Endodermal cell (in vitro differentiated cells): Measurements from ENCODE around the gene LGALS7. TPM values are rescaled to one million over a fixed set of nuclear protein-coding genes. Genes with fewer than 3 reads are reported as not detected.

ENCODE experiments used
- DNase-seq: peaks from one replicate; pipeline ENCODE4 v3.0.0-alpha.2; 2017
- H3K27ac ChIP-seq: 2 replicates; pipeline ENCODE4 v1.5.1; 2013; ENCODE audit warnings: mild to moderate bottlenecking, low read depth, low read length, moderate library complexity
- H3K27me3 ChIP-seq: 2 replicates; pipeline ENCODE4 v1.6.1; 2013; ENCODE audit warnings: mild to moderate bottlenecking, low read length, moderate library complexity; ENCODE audit not compliant: insufficient read depth, control insufficient read depth, poor library complexity, severe bottlenecking
- H3K36me3 ChIP-seq: 2 replicates; pipeline ENCODE4 v1.7.0; 2013; ENCODE audit warnings: mild to moderate bottlenecking, low read length, moderate library complexity; ENCODE audit not compliant: control insufficient read depth, insufficient read depth
- H3K4me1 ChIP-seq: one replicate; pipeline ENCODE4 v1.7.0; 2013; ENCODE audit warnings: low read length; ENCODE audit not compliant: control insufficient read depth, insufficient read depth
- H3K4me3 ChIP-seq: 2 replicates; pipeline ENCODE4 v1.5.1; 2013; ENCODE audit warnings: mild to moderate bottlenecking, low read length, moderate library complexity
- H3K9ac ChIP-seq: 2 replicates; pipeline ENCODE4 v1.6.1; 2013; ENCODE audit warnings: mild to moderate bottlenecking, low read length, moderate library complexity; ENCODE audit not compliant: poor library complexity, severe bottlenecking; ENCODE audit errors: extremely low read depth
- H3K9me3 ChIP-seq: 2 replicates; pipeline ENCODE4 v1.6.1; 2013; ENCODE audit warnings: mild to moderate bottlenecking, low read length, moderate library complexity; ENCODE audit not compliant: control insufficient read depth
- H3K27ac Mint-ChIP-seq: 2 replicates; pipeline ENCODE4 v1.8.0; 2020; ENCODE audit warnings: mixed read lengths
- H3K27me3 Mint-ChIP-seq: 2 replicates; pipeline ENCODE4 v1.8.0; 2021; ENCODE audit warnings: mild to moderate bottlenecking, mixed read lengths; ENCODE audit not compliant: insufficient read depth
- H3K36me3 Mint-ChIP-seq: 2 replicates; pipeline ENCODE4 v1.8.0; 2020; ENCODE audit warnings: low read depth, mixed read lengths
- H3K4me1 Mint-ChIP-seq: 2 replicates; pipeline ENCODE4 v1.8.0; 2020; ENCODE audit warnings: mixed read lengths
- H3K4me3 Mint-ChIP-seq: 2 replicates; pipeline ENCODE4 v1.8.0; 2020; ENCODE audit warnings: mild to moderate bottlenecking, moderate library complexity, mixed read lengths
- H3K9me3 Mint-ChIP-seq: 2 replicates; pipeline ENCODE4 v1.8.0; 2020; ENCODE audit warnings: mild to moderate bottlenecking, mixed read lengths
- CTCF ChIP-seq: fragments of 200-600 bp; sonication (generic); conservative IDR thresholded peaks from 2 replicates; pipeline ENCODE4 v1.5.0; 2021; ENCODE audit warnings: antibody characterized with exemption, mild to moderate bottlenecking
- WGBS, 2 experiments: methylation state at CpG; one replicate each; pipeline versions ENCODE4 v1.1.5 to v1.1.7; 2013; ENCODE audit warnings: missing lambda C conversion rate in 2 of 2, mixed read lengths in 1 of 2; ENCODE audit not compliant: insufficient coverage in 1 of 2, insufficient read length in 1 of 2; 5-methylcytosine and 5-hydroxymethylcytosine counted together
- total RNA-seq, 2 donors: library from RNA; stranded (reverse); fragmentation: NEBNext Ultra II Directional in 1 of 2; extraction: Animal tissue kit (Norgen Biotek cat#: 25700) in 1 of 2; gene quantifications; 2 replicates in 1 of 2; 3 replicates in 1 of 2; pipeline ENCODE4 v1.2.1, GENCODE V29; 2021

The LGALS7 gene
- total RNA-seq, 2 donors from 2014 or later: 1.8 TPM; not detected in 1

- Histone ChIP-seq H3K4me1 (peaks cover 8% of the 10 kb centered on the region), H3K4me3 (no peak overlapping the region), H3K9ac (no peak overlapping the region), H3K27me3 (no peaks in the 10 kb centered on the region), H3K9me3 (no peaks in the 10 kb centered on the region), H3K27ac (no peak overlapping the region), H3K36me3 (peaks cover 51% of the 10 kb centered on the region)
- Mint-ChIP-seq H3K9me3 (no peaks in the 10 kb centered on the region), H3K4me3 (no peak overlapping the region), H3K27me3 (no peaks in the 10 kb centered on the region), H3K27ac (no peak overlapping the region), H3K4me1 (peaks cover 14% of the 10 kb centered on the region), H3K36me3 (peaks cover 47% of the 10 kb centered on the region)
- 74 to 92% methylated on average over 11 to 16 of the region's 17 CpGs for WGBS, 2 experiments
- TF ChIP-seq CTCF: peak; percentile 97
- peak; percentile 95 for DNase-seq
Observed at GRCh38 chr19:38729653-38730469, 43.5 kb downstream of the LGALS7 start.

GRCh38 chr19:38728752-38729541 is 44.4 kb downstream of the LGALS7 start:
- Mint-ChIP-seq H3K27me3 (no peaks in the 10 kb centered on the region), H3K27ac (no peak overlapping the region), H3K4me3 (no peak overlapping the region), H3K36me3 (peaks cover 55% of the 10 kb centered on the region), H3K4me1 (peaks cover 14% of the 10 kb centered on the region), H3K9me3 (no peaks in the 10 kb centered on the region)
- H3K36me3 ChIP-seq: peaks cover 60% of the 10 kb centered on the region
- no peak for TF ChIP-seq CTCF
- 93 to 97% methylated on average over 24 to 37 of the region's 37 CpGs for WGBS, 2 experiments
- H3K9ac ChIP-seq: no peak overlapping the region
- H3K27me3 ChIP-seq: no peaks in the 10 kb centered on the region
- H3K4me3 ChIP-seq: no peak overlapping the region
- no peaks in the 10 kb centered on the region for H3K9me3 ChIP-seq
- peak overlapping the region; percentile 24 for H3K27ac ChIP-seq
- no peak for DNase-seq
- peaks cover 4% of the 10 kb centered on the region for H3K4me1 ChIP-seq

GRCh38 chr19:38727868-38728660 is 45.3 kb downstream of the LGALS7 start:
- peaks cover 62% of the 10 kb centered on the region for H3K36me3 Mint-ChIP-seq
- H3K27ac Mint-ChIP-seq: no peak overlapping the region
- H3K4me3 Mint-ChIP-seq: no peak overlapping the region
- H3K4me1 ChIP-seq: peaks cover 8% of the 10 kb centered on the region
- 90 to 92% methylated on average over 12 to 32 of the region's 33 CpGs for WGBS, 2 experiments
- peaks cover 21% of the 10 kb centered on the region for H3K4me1 Mint-ChIP-seq
- peak overlapping the region; percentile 44 for H3K27ac ChIP-seq
- H3K4me3 ChIP-seq: no peak overlapping the region
- no peaks in the 10 kb centered on the region for H3K27me3 ChIP-seq
- H3K27me3 Mint-ChIP-seq: no peaks in the 10 kb centered on the region
- no peak for TF ChIP-seq CTCF
- no peaks in the 10 kb centered on the region for H3K9me3 ChIP-seq
- no peak for DNase-seq
- H3K9me3 Mint-ChIP-seq: no peaks in the 10 kb centered on the region
- H3K9ac ChIP-seq: no peak overlapping the region
- H3K36me3 ChIP-seq: peaks cover 68% of the 10 kb centered on the region
